Activated naive CD8-positive, alpha-beta T cell treated with anti-CD3 and anti-CD28 coated beads, Interleukin-2, amount 10 ng/mL, durations not matched to agents 7 days and 5 days (primary cell): Measurements from ENCODE around the gene EPB41L1. TPM values are rescaled to one million over a fixed set of nuclear protein-coding genes. Genes with fewer than 3 reads are reported as not detected.

ENCODE experiments used
- ATAC-seq: fragments of 150-1000 bp; cut with Tn5 transposase; one replicate; pipeline ENCODE4 v1.10.0; 2021; ENCODE audit warnings: low read depth, moderate library complexity
- POLR2A ChIA-PET: fragments of 350-600 bp; sonication (Branson Sonifier 250); formaldehyde crosslinking; loops from one replicate; lab custom pipeline; 2021; ENCODE audit warnings: antibody characterized with exemption; lab: Charles Lee
- DNase-seq: peaks from one replicate; pipeline ENCODE4 v3.0.0; 2021
- H3K27ac Mint-ChIP-seq: one replicate; pipeline ENCODE4 v1.8.0; 2022; ENCODE audit warnings: mild to moderate bottlenecking, mixed read lengths
- H3K27me3 Mint-ChIP-seq: one replicate; pipeline ENCODE4 v1.8.0; 2022; ENCODE audit warnings: mild to moderate bottlenecking, moderate library complexity, mixed read lengths
- H3K36me3 Mint-ChIP-seq: one replicate; pipeline ENCODE4 v1.8.0; 2021; ENCODE audit warnings: mild to moderate bottlenecking, mixed read lengths
- H3K4me1 Mint-ChIP-seq: one replicate; pipeline ENCODE4 v1.8.0; 2021; ENCODE audit warnings: mixed read lengths
- H3K4me3 Mint-ChIP-seq: one replicate; pipeline ENCODE4 v1.8.0; 2022; ENCODE audit warnings: mild to moderate bottlenecking, moderate library complexity, mixed read lengths
- H3K9me3 Mint-ChIP-seq: one replicate; pipeline ENCODE4 v1.8.0; 2021; ENCODE audit warnings: mixed read lengths
- total RNA-seq, 2 experiments: library from RNA; stranded (reverse); gene quantifications; one replicate each; pipeline ENCODE4 v1.2.3, GENCODE V29; 2021

The EPB41L1 gene
- total RNA-seq, 2 experiments from 2014 or later = 0.62 TPM; not detected in 1

DNA sequence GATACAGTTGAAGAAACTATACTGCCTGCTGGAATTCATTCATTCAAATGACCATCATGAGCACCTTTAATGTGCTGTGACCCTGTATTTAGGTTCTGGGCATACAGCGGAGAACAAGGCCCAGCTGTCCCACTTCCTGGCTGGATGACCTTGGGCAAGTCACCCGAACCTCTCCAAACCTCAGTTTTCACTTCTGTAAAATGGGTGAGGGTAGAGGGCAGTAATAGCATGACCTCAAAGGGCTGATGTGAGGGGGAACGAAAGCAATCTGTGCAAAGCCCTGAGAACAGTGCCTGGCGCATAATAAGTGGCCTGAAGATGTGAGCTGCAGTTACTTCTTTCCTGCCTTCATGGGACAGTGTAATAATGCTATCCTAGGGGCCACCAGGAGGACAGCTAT lies 61.2 kb downstream of the EPB41L1 start:
- ATAC-seq (no peak), DNase-seq (no peak)
- Mint-ChIP-seq H3K27ac (no peak overlapping the region), H3K9me3 (no peaks in the 10 kb centered on the region), H3K4me1 (peaks cover 3% of the 10 kb centered on the region), H3K4me3 (no peak overlapping the region), H3K36me3 (no peaks in the 10 kb centered on the region), H3K27me3 (peaks cover 2% of the 10 kb centered on the region)
- POLR2A ChIA-PET = no interaction called here

DNA sequence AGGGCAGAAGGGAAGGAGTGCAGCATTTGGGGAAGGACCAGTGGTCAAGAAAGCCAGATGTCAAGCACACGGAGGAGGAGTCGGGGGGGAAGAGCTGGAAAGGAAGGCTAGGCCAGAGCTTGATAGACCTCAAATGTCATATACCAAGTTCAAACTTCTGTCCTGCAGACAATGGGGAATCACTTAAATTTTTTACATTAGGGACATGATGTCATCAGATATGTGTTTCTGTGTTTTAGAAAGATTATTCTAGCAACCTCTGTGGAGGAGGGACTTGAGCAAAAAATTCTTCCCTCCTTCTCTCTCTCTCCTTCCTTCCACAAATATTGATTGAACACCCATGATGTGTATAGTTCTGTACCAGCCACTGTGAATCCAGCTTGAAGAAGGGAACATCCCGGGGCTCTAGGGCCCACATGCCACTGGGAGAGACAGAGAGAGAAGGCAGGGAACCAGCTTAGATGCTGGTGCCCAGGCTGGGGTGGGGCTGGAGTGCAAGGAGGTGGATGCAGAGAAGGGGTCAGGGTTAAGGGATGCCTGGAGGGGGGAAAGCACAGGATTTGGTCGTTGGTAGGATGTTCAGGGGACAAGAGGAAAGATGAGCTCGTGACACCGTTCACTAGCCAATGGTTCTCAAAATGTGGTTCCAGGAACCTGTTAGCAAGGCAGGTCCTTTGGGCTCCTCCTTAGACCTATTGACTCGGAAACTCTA lies 61.9 kb downstream of the EPB41L1 start:
- H3K27me3 Mint-ChIP-seq = peaks cover 2% of the 10 kb centered on the region
- no peak overlapping the region for H3K27ac Mint-ChIP-seq
- H3K36me3 Mint-ChIP-seq = no peaks in the 10 kb centered on the region
- ATAC-seq = no peak
- no peak for DNase-seq
- POLR2A ChIA-PET = no interaction called here
- H3K4me1 Mint-ChIP-seq = peaks cover 3% of the 10 kb centered on the region
- H3K4me3 Mint-ChIP-seq = no peak overlapping the region
- no peaks in the 10 kb centered on the region for H3K9me3 Mint-ChIP-seq

DNA sequence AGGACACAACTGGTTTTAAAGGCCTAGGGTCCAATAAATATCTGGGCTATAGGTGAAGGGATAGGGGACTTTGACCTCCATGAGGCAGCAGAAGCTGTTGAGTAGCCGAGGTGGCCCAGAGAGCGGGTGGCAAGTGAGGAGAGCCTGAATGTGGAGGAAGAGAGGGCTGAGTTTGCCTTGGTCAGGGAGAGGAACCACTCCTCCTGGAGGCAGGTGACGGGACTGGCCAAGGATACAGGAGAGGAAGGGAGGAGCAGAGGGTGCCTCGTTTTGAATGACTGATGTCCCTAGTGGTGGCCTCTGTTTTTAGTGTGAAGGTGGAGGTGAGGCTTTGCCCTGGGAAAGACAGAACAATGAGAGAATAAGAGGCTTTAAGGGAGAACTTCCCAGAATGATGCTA lies 62.7 kb downstream of the EPB41L1 start:
- ATAC-seq = no peak
- Mint-ChIP-seq H3K27me3 (peaks cover 2% of the 10 kb centered on the region), H3K36me3 (no peaks in the 10 kb centered on the region), H3K4me1 (peaks cover 3% of the 10 kb centered on the region), H3K4me3 (no peak overlapping the region), H3K27ac (no peak overlapping the region), H3K9me3 (no peaks in the 10 kb centered on the region)
- POLR2A ChIA-PET = no interaction called here
- no peak for DNase-seq

DNA sequence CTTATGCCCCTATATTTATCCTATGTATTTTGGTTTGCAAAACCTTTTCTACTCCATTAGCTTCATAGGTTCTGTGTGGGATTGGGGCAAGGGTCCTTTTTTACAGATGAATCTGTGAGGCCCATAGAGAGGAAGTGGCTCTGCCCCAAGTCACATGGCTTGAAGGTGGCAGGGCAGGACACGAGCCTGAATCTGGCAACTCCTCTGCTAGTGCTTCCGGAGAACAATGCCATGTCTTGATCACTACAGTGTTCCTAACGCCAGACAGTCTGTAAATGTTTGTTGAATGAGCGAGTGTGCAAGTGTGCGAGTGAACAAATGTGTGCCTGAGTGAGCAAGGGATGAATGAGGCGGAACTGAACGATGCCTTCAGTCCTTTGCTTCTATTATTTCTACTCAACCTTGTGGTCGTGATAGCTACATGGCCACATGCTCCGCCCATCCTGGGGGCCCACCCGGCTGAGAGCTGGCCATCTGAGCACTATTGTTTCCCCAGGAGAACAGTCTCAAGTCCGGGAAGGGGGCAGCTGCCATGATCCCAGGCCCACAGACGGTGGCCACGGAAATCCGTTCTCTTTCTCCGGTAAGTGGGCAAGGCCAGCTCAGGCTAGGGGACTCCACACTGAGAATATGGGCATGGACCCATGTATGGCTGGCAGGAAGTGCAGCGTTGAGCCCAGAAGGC lies 64.0 kb downstream of the EPB41L1 start:
- DNase-seq (no peak), ATAC-seq (no peak)
- POLR2A ChIA-PET = no interaction called here
- Mint-ChIP-seq H3K27ac (peak overlapping the region; percentile 54), H3K4me1 (peaks cover 3% of the 10 kb centered on the region), H3K27me3 (peaks cover 2% of the 10 kb centered on the region), H3K4me3 (no peak overlapping the region), H3K9me3 (no peaks in the 10 kb centered on the region), H3K36me3 (no peaks in the 10 kb centered on the region)

DNA sequence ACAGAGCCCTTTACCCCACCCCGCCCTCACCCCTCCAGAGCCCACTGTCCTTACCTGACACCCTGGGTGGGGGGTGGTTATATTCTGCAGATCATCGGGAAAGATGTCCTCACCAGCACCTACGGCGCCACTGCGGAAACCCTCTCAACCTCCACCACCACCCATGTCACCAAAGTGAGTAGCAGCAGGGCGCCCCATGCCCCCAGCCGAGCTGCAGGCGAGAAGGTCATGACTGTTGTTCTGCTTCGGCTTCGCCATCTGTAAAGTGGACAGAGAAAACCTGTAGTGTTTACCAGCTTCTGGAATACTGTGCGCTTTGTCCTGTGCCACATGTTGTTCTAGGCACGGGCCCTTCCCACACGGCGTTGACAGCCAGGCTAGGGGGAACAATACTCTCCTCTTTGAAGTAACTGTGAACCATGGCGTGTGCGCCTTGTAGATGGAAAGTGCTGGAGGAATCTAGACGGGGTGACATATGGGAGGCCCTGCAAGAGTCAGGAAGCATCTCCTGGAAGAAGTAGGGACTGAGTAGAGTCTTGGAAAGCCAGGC lies 65.2 kb downstream of the EPB41L1 start:
- no peak overlapping the region for H3K27ac Mint-ChIP-seq
- POLR2A ChIA-PET = no interaction called here
- no peaks in the 10 kb centered on the region for H3K9me3 Mint-ChIP-seq

DNA sequence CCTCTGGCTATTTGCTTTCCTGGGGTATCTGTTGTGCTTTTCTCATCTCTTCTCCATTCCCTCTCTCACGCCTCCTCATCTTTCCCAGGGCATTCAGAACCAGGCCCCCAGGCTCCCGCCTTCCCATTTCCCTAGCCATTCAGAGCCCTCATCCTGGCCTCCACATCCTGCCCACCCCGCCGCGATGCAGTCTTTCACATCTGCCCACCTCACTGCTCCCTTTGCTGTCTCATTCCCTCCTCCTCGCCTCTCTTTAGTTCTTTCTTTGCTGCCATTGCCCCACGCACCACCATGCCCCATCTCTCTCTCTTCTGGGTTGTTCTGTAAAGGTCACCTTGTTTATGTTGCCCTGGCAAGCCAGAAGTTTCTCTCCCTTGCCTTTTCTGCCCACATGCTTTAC lies 71.1 kb downstream of the EPB41L1 start:
- H3K4me1 Mint-ChIP-seq = peaks cover 8% of the 10 kb centered on the region
- peaks cover 7% of the 10 kb centered on the region for H3K27me3 Mint-ChIP-seq
- POLR2A ChIA-PET = no interaction called here
- H3K4me3 Mint-ChIP-seq = no peak overlapping the region
- H3K27ac Mint-ChIP-seq = no peak overlapping the region
- ATAC-seq (no peak), DNase-seq (no peak)
- H3K9me3 Mint-ChIP-seq = no peaks in the 10 kb centered on the region
- H3K36me3 Mint-ChIP-seq = no peaks in the 10 kb centered on the region

More for the DNA sequence above, 65.2 kb downstream of the EPB41L1 start:
- DNase-seq (no peak), ATAC-seq (no peak)
- Mint-ChIP-seq H3K4me3 (no peak overlapping the region), H3K4me1 (peaks cover 3% of the 10 kb centered on the region), H3K36me3 (no peaks in the 10 kb centered on the region), H3K27me3 (peaks cover 2% of the 10 kb centered on the region)

DNA sequence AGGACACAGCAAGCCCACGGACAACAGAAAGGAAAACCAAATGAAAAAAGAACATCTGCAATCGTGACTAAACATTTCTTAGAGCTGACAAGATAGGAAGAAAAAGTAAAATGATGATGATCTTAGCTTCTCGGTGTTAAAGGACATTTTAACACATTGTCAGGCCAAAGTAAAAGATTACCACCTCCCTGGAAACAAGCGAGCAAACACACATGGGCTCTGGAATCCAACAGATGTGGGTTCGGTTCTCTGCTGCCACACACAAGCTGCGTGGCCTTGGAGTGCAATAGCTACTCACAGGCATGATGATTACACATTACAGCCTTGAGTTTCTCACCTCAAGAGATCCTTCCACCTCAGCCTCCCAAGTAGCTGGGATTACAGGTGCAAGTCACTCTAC lies 74.2 kb downstream of the EPB41L1 start:
- ATAC-seq (no peak), DNase-seq (no peak)
- Mint-ChIP-seq H3K36me3 (no peaks in the 10 kb centered on the region), H3K27me3 (peaks cover 7% of the 10 kb centered on the region), H3K9me3 (no peaks in the 10 kb centered on the region), H3K27ac (no peak overlapping the region), H3K4me3 (no peak overlapping the region), H3K4me1 (peaks cover 8% of the 10 kb centered on the region)
- POLR2A ChIA-PET = no interaction called here

DNA sequence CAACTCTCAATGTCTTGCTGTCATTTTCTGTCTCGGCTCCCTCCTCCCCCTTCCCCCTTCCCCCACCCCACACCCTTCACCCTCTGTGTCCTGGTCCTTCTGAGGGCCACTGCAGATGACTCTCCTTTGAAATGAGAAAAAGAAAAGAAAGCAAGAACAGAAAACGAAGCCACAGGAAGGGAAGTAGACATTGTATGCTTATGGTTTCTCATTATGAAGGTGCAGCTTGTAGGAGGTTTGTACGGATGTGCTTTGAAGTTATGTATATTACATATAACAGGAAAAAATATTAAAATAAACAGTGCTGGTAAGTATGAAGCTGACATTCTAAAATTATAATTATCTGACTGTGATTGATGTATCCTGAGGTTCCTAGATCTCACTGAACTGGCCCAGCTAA lies 75.5 kb downstream of the EPB41L1 start:
- Mint-ChIP-seq H3K4me3 (peak overlapping the region; percentile 31), H3K27ac (no peak overlapping the region), H3K4me1 (peaks cover 8% of the 10 kb centered on the region), H3K36me3 (no peaks in the 10 kb centered on the region), H3K9me3 (no peaks in the 10 kb centered on the region), H3K27me3 (peaks cover 7% of the 10 kb centered on the region)
- ATAC-seq (no peak), DNase-seq (no peak)
- POLR2A ChIA-PET = interaction anchor here (0.5 kb wide), 1 partner anchor 695 kb away, joined by 3 read pairs; no protein-coding TSS in a partner anchor

DNA sequence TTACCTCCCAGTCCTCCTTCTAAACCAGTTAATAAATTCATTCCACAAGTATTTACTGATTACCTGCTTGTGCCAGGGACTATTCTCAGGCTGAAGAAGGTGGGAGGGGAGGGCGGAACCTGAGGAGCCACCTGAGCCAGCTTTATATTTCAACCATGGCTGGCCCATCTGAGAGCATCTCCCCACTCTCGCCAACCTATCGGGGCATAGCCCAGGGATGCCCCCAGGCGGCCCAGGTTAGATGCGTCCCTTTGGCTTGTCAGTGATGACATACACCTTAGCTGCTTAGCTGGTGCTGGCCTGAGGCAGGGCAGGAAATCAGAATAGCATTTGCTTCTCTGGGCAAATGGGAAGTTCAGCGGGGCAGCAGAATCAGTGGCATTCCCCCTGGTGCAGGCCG lies 76.8 kb downstream of the EPB41L1 start:
- Mint-ChIP-seq H3K27ac (no peak overlapping the region), H3K9me3 (no peaks in the 10 kb centered on the region), H3K4me1 (peaks cover 13% of the 10 kb centered on the region), H3K27me3 (peaks cover 5% of the 10 kb centered on the region), H3K4me3 (no peak overlapping the region), H3K36me3 (no peaks in the 10 kb centered on the region)
- DNase-seq (no peak), ATAC-seq (no peak)
- POLR2A ChIA-PET = no interaction called here

DNA sequence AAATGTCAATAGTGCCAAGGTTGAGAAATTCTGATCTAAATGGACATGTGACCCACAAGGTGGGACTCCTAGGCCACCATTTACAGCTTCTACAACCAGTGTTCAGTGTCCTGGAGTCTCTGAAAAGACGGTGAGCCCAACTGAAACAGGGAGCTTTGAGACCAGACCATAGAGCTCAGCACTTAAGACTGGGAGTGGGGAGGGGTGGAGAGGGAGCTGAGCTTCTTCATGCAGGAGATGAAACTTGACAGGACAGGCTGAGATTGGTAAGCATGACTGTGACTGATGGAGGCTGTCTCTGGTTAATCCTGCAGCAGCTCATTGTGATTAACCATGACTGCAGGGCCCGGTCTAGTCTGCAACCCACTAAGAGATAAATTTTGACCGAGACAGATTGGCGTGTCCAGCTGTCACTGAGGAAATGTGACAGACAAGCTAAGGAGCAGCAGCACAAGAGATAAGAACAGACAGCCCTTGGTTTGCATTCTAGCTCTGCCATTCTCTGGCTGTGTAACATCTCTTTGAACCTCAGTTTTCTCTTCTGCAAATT lies 80.3 kb downstream of the EPB41L1 start:
- Mint-ChIP-seq H3K36me3 (peaks cover 1% of the 10 kb centered on the region), H3K4me1 (peaks cover 26% of the 10 kb centered on the region), H3K9me3 (no peaks in the 10 kb centered on the region), H3K27me3 (no peaks in the 10 kb centered on the region), H3K4me3 (peak overlapping the region; percentile 8), H3K27ac (no peak overlapping the region)
- ATAC-seq (no peak), DNase-seq (no peak)
- POLR2A ChIA-PET = no interaction called here

DNA sequence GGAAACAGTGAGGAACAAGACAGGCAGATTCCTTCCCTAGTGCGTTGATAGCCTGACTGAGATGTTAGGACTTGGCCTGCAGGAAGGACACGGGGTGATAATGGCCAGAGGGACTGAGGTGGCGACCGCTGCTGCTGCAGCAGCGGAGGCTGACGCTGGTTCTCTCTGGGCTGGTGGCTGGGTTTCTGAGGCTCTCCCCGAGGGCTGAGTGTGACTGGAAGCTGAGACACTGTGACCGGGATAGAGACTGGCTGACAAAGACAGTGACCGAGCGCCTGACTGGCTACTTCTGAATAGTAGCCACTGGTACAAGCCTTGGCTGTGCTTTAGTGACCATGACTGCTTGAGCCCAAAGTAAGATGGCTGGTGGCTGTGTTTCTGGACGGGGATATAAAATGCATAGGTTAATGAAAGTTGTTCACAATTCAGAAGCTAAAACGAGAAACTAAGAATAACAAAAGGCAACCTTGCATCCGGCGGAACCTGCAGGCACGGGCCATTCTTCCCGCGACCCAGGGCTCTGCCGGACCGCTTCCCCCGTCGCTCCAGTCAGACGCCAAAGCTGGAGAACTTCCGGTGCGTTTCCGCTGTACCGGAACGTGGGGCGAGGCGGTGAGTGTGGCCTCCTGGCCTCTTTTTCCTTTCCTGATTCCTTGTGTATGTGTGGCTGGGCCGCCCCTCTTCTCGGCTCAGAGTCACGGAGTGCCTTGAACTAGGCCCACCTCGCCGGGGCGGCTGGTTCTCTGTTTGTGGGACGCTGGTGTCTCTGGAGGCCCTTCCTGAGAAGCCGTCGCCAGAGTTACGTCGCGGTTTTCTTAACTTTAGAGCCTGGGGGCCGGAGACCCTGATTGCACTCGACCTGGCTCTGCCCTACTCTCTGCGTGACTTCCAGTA lies 81.6 kb downstream of the EPB41L1 start, which contains the start of gene AAR2:
Gene AAR2 (plus strand): TSS at position 587 of the 894 bp plus-strand sequence. CDS start 3,391 bp downstream, outside the sequence.
- H3K27ac Mint-ChIP-seq = peak within 1 kb of the TSS; percentile 90
- H3K27me3 Mint-ChIP-seq = no peaks in the 10 kb centered on the region
- H3K9me3 Mint-ChIP-seq = no peaks in the 10 kb centered on the region
- POLR2A ChIA-PET = interaction anchor here (0.5 to 1.4 kb wide), 5 partner anchors 20 to 943 kb away, joined by 3 read pairs; no protein-coding TSS in a partner anchor
- DNase-seq (peak; percentile 84), ATAC-seq (peak; percentile 96)
- H3K4me1 Mint-ChIP-seq = peaks cover 21% of the 10 kb centered on the region
- peak within 1 kb of the TSS; percentile 82 for H3K4me3 Mint-ChIP-seq
- H3K36me3 Mint-ChIP-seq = peaks cover 1% of the 10 kb centered on the region

DNA sequence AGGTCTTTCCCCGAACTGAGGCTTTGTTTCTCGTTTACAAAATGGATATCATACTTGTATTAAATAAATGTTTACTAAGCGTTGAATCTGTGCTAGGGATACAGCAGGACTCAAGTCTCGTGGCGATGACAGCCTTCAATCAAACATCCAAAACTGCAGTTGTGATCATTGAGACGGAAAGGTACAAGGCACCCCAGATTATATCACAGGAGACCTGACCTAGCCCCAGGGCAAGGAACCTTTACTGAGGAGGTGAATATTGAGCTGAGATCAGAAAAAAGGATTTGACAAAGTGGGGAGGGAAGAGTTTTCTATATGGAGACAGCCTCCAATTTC lies 82.2 kb downstream of the EPB41L1 start:
- peaks cover 21% of the 10 kb centered on the region for H3K4me1 Mint-ChIP-seq
- H3K27me3 Mint-ChIP-seq = no peaks in the 10 kb centered on the region
- POLR2A ChIA-PET = interaction anchor here (0.5 to 1.4 kb wide), 6 partner anchors 19 to 942 kb away, joined by 3 read pairs; no protein-coding TSS in a partner anchor
- H3K4me3 Mint-ChIP-seq = peak overlapping the region; percentile 82
- no peaks in the 10 kb centered on the region for H3K9me3 Mint-ChIP-seq
- peaks cover 4% of the 10 kb centered on the region for H3K36me3 Mint-ChIP-seq
- no peak for ATAC-seq
- DNase-seq = no peak
- peak overlapping the region; percentile 90 for H3K27ac Mint-ChIP-seq

DNA sequence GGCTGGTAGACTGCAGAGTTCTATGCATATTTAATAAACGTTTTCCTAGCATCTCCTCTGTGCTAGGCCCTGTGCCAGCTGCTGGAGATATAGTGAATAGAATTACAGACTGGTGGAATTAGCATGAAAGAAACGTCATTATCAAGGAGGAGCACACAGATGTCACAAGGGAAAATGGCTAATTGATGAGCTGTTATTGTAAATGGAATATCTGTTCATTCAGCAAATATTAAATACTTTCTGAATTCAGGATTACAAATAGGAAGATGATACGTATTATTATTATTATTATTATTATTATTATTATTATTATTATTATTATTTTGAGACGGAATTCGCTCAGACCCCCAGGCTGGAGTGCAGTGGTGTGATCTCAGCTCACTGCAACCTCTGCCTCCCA lies 82.9 kb downstream of the EPB41L1 start:
- Mint-ChIP-seq H3K4me3 (peak overlapping the region; percentile 82), H3K9me3 (no peaks in the 10 kb centered on the region), H3K4me1 (peaks cover 21% of the 10 kb centered on the region), H3K27ac (peak overlapping the region; percentile 90), H3K27me3 (no peaks in the 10 kb centered on the region), H3K36me3 (peaks cover 4% of the 10 kb centered on the region)
- POLR2A ChIA-PET = interaction anchor here (0.9 to 1.0 kb wide), 2 partner anchors 18 to 48 kb away, joined by 3 read pairs; no protein-coding TSS in a partner anchor
- ATAC-seq (no peak), DNase-seq (no peak)
